Measurements from ENCODE around the gene PRRC2A.

- TF ChIP-seq ZNF24 (tag by site-specific recombination; IDR thresholded peaks at IDR 0.05) (no peak), ZNF362 (tag by site-specific recombination; IDR thresholded peaks at IDR 0.05) (no peak), ZNF571 (tag by site-specific recombination; IDR thresholded peaks at IDR 0.05) (no peak), ZNF112 (tag by site-specific recombination; IDR thresholded peaks at IDR 0.05) (no peak), ZNF274 (IDR thresholded peaks at IDR 0.05; ENCODE audit: low read length) (no peak), ZNF274 (tag by site-specific recombination; IDR thresholded peaks at IDR 0.05; ENCODE audit: borderline replicate concordance) (no peak), ZNF701 (tag by site-specific recombination; IDR thresholded peaks at IDR 0.05) (no peak)
- TF ChIP-seq, protein P1, sequence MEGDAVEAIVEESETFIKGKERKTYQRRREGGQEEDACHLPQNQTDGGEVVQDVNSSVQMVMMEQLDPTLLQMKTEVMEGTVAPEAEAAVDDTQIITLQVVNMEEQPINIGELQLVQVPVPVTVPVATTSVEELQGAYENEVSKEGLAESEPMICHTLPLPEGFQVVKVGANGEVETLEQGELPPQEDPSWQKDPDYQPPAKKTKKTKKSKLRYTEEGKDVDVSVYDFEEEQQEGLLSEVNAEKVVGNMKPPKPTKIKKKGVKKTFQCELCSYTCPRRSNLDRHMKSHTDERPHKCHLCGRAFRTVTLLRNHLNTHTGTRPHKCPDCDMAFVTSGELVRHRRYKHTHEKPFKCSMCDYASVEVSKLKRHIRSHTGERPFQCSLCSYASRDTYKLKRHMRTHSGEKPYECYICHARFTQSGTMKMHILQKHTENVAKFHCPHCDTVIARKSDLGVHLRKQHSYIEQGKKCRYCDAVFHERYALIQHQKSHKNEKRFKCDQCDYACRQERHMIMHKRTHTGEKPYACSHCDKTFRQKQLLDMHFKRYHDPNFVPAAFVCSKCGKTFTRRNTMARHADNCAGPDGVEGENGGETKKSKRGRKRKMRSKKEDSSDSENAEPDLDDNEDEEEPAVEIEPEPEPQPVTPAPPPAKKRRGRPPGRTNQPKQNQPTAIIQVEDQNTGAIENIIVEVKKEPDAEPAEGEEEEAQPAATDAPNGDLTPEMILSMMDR (tag by site-specific recombination; IDR thresholded peaks at IDR 0.05): no peak
- TF ChIP-seq, protein P2, sequence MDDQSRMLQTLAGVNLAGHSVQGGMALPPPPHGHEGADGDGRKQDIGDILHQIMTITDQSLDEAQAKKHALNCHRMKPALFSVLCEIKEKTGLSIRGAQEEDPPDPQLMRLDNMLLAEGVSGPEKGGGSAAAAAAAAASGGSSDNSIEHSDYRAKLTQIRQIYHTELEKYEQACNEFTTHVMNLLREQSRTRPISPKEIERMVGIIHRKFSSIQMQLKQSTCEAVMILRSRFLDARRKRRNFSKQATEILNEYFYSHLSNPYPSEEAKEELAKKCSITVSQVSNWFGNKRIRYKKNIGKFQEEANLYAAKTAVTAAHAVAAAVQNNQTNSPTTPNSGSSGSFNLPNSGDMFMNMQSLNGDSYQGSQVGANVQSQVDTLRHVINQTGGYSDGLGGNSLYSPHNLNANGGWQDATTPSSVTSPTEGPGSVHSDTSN (CRISPR knock-in tag; IDR thresholded peaks at IDR 0.05): no peak
These were observed 2.2 kb downstream of the PRRC2A start for GRCh38 chr6:31622684-31623091.
